Measurements from ENCODE around the gene CCDC24.

Gene CCDC24

GRCh38 chr1:44040418-44040817 lies 49.0 kb downstream of the CCDC24 start:
- DNase-seq (ENCODE audit: low read depth in 2 of 2), result no peak

DNA sequence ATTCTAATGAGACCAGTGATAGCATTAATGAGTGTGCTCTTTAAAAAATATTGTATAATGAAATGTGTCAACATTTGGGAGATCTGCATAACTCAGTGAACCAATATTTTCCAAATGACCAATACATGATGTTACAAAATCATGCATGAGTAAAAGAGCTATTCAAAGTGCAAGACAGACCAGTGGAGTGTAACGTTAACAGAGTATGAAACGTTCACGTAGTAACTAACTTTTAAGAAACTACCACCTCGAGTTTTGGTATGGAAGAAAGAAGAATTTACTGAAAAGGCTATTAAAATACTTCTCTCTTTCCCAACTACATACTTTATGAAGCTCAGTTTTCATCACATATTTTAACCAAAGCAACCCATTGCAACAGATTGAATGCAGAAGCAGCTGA lies 49.4 kb downstream of the CCDC24 start:
- DNase-seq (ENCODE audit: low read depth in 2 of 2), result no peak

DNA sequence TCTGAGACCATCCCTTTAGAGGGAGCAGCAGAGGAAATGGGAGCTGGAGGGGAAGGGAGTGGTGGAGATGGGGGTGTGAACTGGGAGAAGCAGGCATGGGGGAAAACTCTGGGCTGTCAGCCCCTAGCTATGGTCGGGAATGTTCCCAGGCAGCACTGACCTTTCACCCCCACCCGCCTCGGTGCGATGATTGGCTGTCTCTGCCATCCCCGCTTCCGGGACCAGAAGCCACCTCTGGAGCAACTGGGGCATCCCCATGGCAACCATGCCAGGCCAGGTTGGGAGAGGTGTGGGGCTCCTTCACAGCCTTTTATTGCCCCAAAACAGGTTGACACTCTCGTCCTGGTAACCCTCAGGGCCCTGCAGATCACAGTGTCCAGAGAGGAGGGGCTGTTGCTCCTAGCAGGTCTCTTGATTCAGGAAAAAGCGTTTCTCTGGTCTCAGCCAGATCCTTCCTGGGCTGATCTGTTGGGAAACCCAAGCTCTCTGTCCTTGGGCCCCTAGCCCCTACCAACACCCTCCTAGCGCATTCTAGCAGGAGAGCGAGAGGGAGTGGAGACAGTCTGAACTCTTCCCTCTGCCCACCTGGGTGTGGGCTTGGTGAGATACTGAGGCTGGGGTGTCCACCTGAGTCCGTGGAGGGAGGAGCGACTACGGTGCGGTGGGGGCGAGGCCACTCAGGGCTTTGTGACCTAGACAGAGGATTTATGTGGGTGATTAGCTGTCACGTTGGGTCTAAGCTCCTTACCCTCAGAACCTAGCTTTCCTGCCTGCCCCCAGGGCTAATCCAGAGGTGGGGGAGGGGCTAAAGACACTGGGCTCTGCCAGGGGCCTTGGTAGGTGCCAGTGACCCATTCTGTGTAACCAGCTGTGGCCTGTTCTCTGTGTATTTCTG lies 52.0 kb downstream of the CCDC24 start:
- no peak for DNase-seq (ENCODE audit: low read depth in 2 of 2)

- DNase-seq (ENCODE audit: low read depth in 2 of 2), result no peak
Observed at GRCh38 chr1:44044071-44044801, 52.8 kb downstream of the CCDC24 start.

GRCh38 chr1:44045064-44045463 lies 53.7 kb downstream of the CCDC24 start:
- no peak for DNase-seq (ENCODE audit: low read depth in 2 of 2)
